Measurements from ENCODE around the gene HNRNPH2. TPM values are rescaled to one million over a fixed set of nuclear protein-coding genes. Genes with fewer than 3 reads are reported as not detected.
A peak's percentile ranks its signal among the peaks of the same experiment; 100 is the strongest.

Gene HNRNPH2
- total RNA-seq, 4 donors from 2014 or later: 33.8 to 58.1 (median 43.3) TPM

DNA sequence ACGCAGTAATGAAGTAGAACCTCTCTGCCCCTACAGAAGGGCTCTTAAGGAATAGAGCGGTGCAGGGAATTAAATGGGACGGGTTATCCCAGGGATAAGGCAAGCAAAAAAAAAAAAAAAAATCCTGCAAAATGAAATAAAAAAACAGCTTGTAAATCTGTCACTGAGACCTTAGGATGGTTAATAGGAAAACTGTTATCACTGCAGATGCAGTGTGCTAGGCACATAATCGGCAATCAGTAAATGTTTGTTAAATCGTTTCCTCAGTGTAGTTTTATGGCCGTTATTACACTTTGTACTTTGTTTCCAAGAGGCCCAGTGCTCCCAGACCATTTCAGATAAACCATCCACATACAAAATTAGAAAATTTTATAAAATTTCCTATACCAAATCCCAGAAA is 1.0 kb downstream of the HNRNPH2 start:
- no peak for ATAC-seq
- DNase-seq: no peak
- peak overlapping the region; percentile 69 to 78 (median 70) for H3K4me3 ChIP-seq
- no peak for TF ChIP-seq POLR2A (IDR thresholded peaks at IDR 0.05)
- TF ChIP-seq, protein P1, sequence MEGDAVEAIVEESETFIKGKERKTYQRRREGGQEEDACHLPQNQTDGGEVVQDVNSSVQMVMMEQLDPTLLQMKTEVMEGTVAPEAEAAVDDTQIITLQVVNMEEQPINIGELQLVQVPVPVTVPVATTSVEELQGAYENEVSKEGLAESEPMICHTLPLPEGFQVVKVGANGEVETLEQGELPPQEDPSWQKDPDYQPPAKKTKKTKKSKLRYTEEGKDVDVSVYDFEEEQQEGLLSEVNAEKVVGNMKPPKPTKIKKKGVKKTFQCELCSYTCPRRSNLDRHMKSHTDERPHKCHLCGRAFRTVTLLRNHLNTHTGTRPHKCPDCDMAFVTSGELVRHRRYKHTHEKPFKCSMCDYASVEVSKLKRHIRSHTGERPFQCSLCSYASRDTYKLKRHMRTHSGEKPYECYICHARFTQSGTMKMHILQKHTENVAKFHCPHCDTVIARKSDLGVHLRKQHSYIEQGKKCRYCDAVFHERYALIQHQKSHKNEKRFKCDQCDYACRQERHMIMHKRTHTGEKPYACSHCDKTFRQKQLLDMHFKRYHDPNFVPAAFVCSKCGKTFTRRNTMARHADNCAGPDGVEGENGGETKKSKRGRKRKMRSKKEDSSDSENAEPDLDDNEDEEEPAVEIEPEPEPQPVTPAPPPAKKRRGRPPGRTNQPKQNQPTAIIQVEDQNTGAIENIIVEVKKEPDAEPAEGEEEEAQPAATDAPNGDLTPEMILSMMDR (IDR thresholded peaks at IDR 0.05 in 4 of 5, conservative IDR thresholded peaks at IDR 0.05 in 1 of 5): no peak
- peaks cover 20 to 24% of the 10 kb centered on the region in 2 donors for H3K4me1 ChIP-seq
- in situ Hi-C loops (cut with MboI; ENCODE audit: low sequenced_read_pairs in 4 of 4): loop anchor here in 2 of 4 donors (25.0 kb wide), 2 partner anchors 378 to 528 kb away; partner anchors contain the start of gene ZMAT1 (in 1 of the 2)
- peak overlapping the region; percentile 89 to 96 (median 94) for H3K27ac ChIP-seq
- H3K27me3 ChIP-seq: no peaks in the 10 kb centered on the region
- peaks cover 0 to 9% of the 10 kb centered on the region in 2 donors for H3K36me3 ChIP-seq
- intact Hi-C loops (cut with DNase I; ENCODE audit: low total_unique reads): loop anchor here (2.0 to 5.0 kb wide), 2 partner anchors 18 to 208 kb away; partner anchors contain the start of genes ARMCX6 and RPL36A
- no peaks in the 10 kb centered on the region for H3K9me3 ChIP-seq

DNA sequence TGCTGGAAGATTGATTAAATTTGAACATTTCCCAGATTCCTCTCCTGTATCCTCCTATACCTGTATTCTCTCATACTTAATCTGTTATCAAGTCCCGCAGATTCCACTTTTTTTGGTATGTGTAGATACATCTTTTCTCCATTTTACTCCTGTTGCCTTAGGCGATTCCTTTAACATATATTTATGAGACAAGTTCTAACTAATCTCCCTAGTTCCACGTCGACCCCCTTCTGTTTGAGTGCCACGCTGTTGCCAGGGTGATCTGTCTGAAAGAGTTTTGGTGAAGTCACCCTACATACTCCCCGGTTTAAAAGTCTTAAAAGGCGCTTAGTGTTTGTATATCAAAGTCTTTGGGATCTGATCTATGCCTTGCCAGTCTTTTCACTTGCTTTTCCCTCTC is 2.4 kb downstream of the HNRNPH2 start:
- Histone ChIP-seq H3K4me3 (peak overlapping the region in 1 of 4 donors; percentile 78), H3K27ac (peak overlapping the region; percentile 26 to 96 (median 91)), H3K9me3 (no peaks in the 10 kb centered on the region), H3K36me3 (peaks cover 0 to 9% of the 10 kb centered on the region in 2 donors), H3K27me3 (no peaks in the 10 kb centered on the region), H3K4me1 (peaks cover 20 to 34% of the 10 kb centered on the region in 2 donors)
- TF ChIP-seq, protein P1 (IDR thresholded peaks at IDR 0.05 in 4 of 5, conservative IDR thresholded peaks at IDR 0.05 in 1 of 5): no peak
- TF ChIP-seq POLR2A (IDR thresholded peaks at IDR 0.05): no peak
- intact Hi-C loops (cut with DNase I; ENCODE audit: low total_unique reads) (loop anchor here (10.0 kb wide), 1 partner anchor 524 kb away; the partner anchor contains the start of gene ZMAT1), in situ Hi-C loops (cut with MboI; ENCODE audit: low sequenced_read_pairs in 4 of 4) (loop anchor here in 2 of 4 donors (10.0 to 25.0 kb wide), 3 partner anchors 377 to 527 kb away; partner anchors contain the start of gene ZMAT1 (in 1 of the 2))
- DNase-seq (no peak), ATAC-seq (no peak)

DNA sequence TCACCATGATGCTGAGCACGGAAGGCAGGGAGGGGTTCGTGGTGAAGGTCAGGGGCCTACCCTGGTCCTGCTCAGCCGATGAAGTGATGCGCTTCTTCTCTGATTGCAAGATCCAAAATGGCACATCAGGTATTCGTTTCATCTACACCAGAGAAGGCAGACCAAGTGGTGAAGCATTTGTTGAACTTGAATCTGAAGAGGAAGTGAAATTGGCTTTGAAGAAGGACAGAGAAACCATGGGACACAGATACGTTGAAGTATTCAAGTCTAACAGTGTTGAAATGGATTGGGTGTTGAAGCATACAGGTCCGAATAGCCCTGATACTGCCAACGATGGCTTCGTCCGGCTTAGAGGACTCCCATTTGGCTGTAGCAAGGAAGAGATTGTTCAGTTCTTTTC is 4.0 kb downstream of the HNRNPH2 start:
- TF ChIP-seq POLR2A (IDR thresholded peaks at IDR 0.05): no peak
- TF ChIP-seq, protein P1 (IDR thresholded peaks at IDR 0.05 in 4 of 5, conservative IDR thresholded peaks at IDR 0.05 in 1 of 5): no peak
- H3K36me3 ChIP-seq: peaks cover 0 to 9% of the 10 kb centered on the region in 2 donors
- ATAC-seq (no peak), DNase-seq (no peak)
- intact Hi-C loops (cut with DNase I; ENCODE audit: low total_unique reads) (loop anchor here (10.0 kb wide), 1 partner anchor 523 kb away; the partner anchor contains the start of gene ZMAT1), in situ Hi-C loops (cut with MboI; ENCODE audit: low sequenced_read_pairs in 4 of 4) (loop anchor here in 2 of 4 donors (10.0 to 25.0 kb wide), 3 partner anchors 375 to 525 kb away; partner anchors contain the start of gene ZMAT1 (in 1 of the 2))
- H3K27ac ChIP-seq: peak overlapping the region in 2 of 4 donors; percentile 13 to 31
- H3K4me3 ChIP-seq: no peak overlapping the region
- H3K9me3 ChIP-seq: no peaks in the 10 kb centered on the region
- no peaks in the 10 kb centered on the region for H3K27me3 ChIP-seq
- H3K4me1 ChIP-seq: peaks cover 14 to 40% of the 10 kb centered on the region in 2 donors

DNA sequence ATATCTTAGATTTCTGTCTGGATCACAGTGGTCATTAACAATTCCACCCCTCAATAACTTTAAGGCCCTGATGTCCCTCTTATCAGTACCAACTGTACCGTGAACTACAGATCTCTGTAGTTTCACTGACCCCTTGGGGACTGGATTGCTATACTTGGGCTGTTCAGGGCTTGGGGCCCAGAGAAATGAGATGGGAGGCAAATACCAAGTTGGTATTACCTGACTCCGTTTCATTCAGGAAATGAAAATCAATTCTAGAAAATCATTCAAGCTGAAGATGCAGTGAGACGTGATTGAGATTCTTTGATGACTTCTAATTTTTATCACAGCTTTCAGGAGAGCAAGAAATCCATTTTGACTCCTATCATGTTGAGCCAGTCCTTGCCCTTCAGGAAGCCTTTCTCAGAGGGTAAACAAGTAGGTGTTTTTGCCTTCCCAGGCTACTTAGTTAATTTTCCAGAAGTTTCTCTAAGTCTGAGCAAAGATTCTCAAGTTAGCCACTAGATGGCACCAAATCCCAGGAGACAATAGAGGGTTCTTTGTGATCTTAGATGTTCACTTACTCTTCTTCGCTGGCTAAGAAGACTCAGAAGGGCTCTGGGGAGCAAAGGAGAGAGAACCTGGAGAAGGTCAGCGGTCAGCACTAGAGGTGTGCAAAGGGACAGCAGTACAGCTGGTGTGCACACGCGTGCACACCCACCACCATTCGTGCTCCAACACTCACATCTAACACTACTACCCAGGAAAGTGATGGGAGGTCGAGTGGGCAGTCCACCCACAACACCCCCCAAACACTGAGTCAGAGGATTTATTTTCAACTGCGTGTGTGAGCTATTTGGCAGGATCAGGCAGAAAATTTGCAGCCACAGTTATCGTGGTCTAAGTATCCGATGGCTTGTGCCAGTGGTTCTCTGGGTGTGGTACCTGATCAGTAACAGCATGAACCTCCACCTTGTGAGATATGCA is 7.4 kb downstream of the HNRNPH2 start:
- intact Hi-C loops (cut with DNase I; ENCODE audit: low total_unique reads): loop anchor here (1.0 to 10.0 kb wide), 4 partner anchors 67 to 519 kb away; partner anchors contain the start of genes ARMCX1 and ZMAT1
- Histone ChIP-seq H3K9me3 (no peaks in the 10 kb centered on the region), H3K27ac (peak overlapping the region; percentile 70 to 78 (median 76)), H3K4me1 (peaks cover 11 to 27% of the 10 kb centered on the region in 2 donors), H3K27me3 (no peaks in the 10 kb centered on the region), H3K4me3 (no peak overlapping the region), H3K36me3 (peaks cover 0 to 9% of the 10 kb centered on the region in 2 donors)
- in situ Hi-C loops (cut with MboI; ENCODE audit: low sequenced_read_pairs in 4 of 4): loop anchor here in 2 of 4 donors (10.0 to 25.0 kb wide), 3 partner anchors 372 to 522 kb away; partner anchors contain the start of gene ZMAT1 (in 1 of the 2)
- ATAC-seq: peak; percentile 54 to 61
- no peak for DNase-seq
- no peak for TF ChIP-seq POLR2A (IDR thresholded peaks at IDR 0.05)
- TF ChIP-seq, protein P1 (IDR thresholded peaks at IDR 0.05 in 4 of 5, conservative IDR thresholded peaks at IDR 0.05 in 1 of 5): peak; percentile 24 to 83 (median 62)
